Measurements from ENCODE around the gene SELENOO. TPM values are rescaled to one million over a fixed set of nuclear protein-coding genes. Genes with fewer than 3 reads are reported as not detected.

Gene SELENOO
- total and polyA plus RNA-seq, 4 donors, result 15.6 to 30.3 (median 24.1) TPM

DNA sequence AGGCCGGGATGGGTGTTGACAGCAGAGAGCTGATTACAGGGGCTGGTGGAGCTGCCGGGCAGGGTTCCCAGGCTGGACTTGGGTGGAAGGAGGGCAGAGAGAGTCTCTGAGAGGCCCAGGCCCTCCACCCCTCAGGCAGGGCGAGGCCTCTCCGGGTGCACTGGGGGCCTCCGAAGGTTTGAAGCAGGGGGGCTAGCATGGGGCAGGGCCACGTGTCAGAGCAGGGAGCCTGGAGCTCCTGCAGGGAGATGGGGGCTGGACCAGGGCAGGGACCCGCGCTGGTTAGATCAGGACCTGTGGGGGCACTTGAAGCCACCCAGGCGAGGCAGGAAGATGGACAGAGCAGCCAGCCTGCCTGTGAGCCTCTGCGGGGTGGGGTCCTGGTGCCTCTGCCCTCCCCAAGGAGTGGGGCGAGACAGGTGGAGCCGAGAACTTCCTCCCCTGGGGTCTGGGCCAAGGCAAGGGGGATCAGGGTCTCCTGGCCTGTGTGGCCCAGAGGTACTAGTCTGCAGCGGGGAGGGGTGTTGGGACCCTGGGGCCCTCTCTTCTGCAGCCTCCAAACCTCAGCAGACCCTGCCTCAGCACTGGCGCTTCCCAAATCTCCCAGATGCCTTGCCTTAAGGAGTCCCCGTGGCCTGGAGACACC lies 29.4 kb upstream of the SELENOO start:
- H3K4me1 ChIP-seq (ENCODE audit: control insufficient read depth in 5 of 5, insufficient read depth in 5 of 5, low read length in 5 of 5), result peaks cover 0 to 5% (median 0%) of the 10 kb centered on the region in 5 donors
- 73 to 83% methylated on average over 15 of the region's 15 CpGs for WGBS, 2 donors
- TF ChIP-seq CTCF (IDR thresholded peaks at IDR 0.05; ENCODE audit: control extremely low read depth, extremely low read depth), result no peak
- no peaks in the 10 kb centered on the region for H3K36me3 ChIP-seq (ENCODE audit: control insufficient read depth in 4 of 4, insufficient read depth in 4 of 4, low read length in 4 of 4)
- no peak overlapping the region for H3K4me3 ChIP-seq
- no peak overlapping the region for H3K27ac ChIP-seq (ENCODE audit: low read depth in 1 of 2, low read length in 1 of 2)
- ATAC-seq (ENCODE audit: insufficient read depth, low FRiP score), result no peak
- DNase-seq, result no peak
- H3K9me3 ChIP-seq (ENCODE audit: control insufficient read depth in 4 of 4, insufficient read depth in 3 of 4, low read length in 3 of 4), result no peaks in the 10 kb centered on the region
- peaks cover 0 to 11% (median 5%) of the 10 kb centered on the region in 3 donors for H3K27me3 ChIP-seq (ENCODE audit: control insufficient read depth in 3 of 3, insufficient read depth in 3 of 3, low read length in 2 of 3)
- no peak overlapping the region for H3K9ac ChIP-seq (ENCODE audit: insufficient read depth in 1 of 2, low read length in 2 of 2)

GRCh38 chr22:50171965-50172421 lies 28.8 kb upstream of the SELENOO start:
- Histone ChIP-seq H3K27ac (ENCODE audit: low read depth in 1 of 2, low read length in 1 of 2) (no peak overlapping the region), H3K27me3 (ENCODE audit: control insufficient read depth in 3 of 3, insufficient read depth in 3 of 3, low read length in 2 of 3) (peaks cover 0 to 11% (median 5%) of the 10 kb centered on the region in 3 donors), H3K4me3 (no peak overlapping the region), H3K9ac (ENCODE audit: insufficient read depth in 1 of 2, low read length in 2 of 2) (no peak overlapping the region), H3K36me3 (ENCODE audit: control insufficient read depth in 4 of 4, insufficient read depth in 4 of 4, low read length in 4 of 4) (no peaks in the 10 kb centered on the region), H3K4me1 (ENCODE audit: control insufficient read depth in 5 of 5, insufficient read depth in 5 of 5, low read length in 5 of 5) (peaks cover 0 to 5% (median 0%) of the 10 kb centered on the region in 5 donors), H3K9me3 (ENCODE audit: control insufficient read depth in 4 of 4, insufficient read depth in 3 of 4, low read length in 3 of 4) (peaks cover 0 to 2% (median 0%) of the 10 kb centered on the region in 4 donors)
- ATAC-seq (ENCODE audit: insufficient read depth, low FRiP score) (no peak), DNase-seq (no peak)
- WGBS, 2 donors, result 80 to 84% methylated on average over 13 of the region's 13 CpGs
- no peak for TF ChIP-seq CTCF (IDR thresholded peaks at IDR 0.05; ENCODE audit: control extremely low read depth, extremely low read depth)

DNA sequence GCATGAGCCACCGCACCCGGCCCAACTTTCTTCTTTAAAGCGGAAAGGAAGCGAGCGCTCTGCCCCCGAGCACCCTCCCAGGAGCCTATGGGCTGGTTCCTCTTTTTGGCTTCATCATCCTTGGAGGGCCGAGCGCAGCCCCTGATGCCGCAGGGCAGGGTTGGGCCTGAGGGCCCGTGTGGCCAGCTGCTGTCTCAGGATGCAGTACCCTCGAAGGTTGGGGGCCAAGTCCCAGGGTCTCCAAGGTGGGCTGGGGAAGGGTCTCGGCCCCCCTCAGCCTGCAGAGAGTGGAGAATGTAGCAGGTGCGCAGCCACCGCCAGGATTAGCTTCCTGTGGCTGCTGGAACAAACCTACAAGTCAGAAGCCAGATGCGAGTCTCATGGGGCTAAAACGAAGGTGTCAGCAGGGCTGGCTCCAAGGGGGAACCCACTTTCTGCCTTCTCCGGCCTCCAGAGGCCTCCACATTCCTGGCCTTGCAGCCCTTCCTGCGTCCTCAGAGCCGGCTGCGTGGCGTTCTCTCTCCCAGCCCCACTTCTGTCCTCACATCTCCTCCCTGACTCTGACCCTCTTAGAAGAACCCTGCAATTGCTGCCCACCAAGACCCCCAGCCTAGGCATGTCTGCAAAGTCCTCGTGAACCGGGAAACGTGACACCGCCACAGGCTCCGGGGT lies 27.4 kb upstream of the SELENOO start:
- WGBS, 2 donors, result 51 to 74% methylated on average over 26 of the region's 26 CpGs
- H3K27me3 ChIP-seq (ENCODE audit: control insufficient read depth in 3 of 3, insufficient read depth in 3 of 3, low read length in 2 of 3), result peaks cover 0 to 8% (median 5%) of the 10 kb centered on the region in 3 donors

More for the DNA sequence above, 27.4 kb upstream of the SELENOO start:
- no peak for TF ChIP-seq CTCF (IDR thresholded peaks at IDR 0.05; ENCODE audit: control extremely low read depth, extremely low read depth)
- Histone ChIP-seq H3K36me3 (ENCODE audit: control insufficient read depth in 4 of 4, insufficient read depth in 4 of 4, low read length in 4 of 4) (no peaks in the 10 kb centered on the region), H3K4me3 (no peak overlapping the region), H3K4me1 (ENCODE audit: control insufficient read depth in 5 of 5, insufficient read depth in 5 of 5, low read length in 5 of 5) (peaks cover 0 to 5% (median 0%) of the 10 kb centered on the region in 5 donors), H3K27ac (ENCODE audit: low read depth in 1 of 2, low read length in 1 of 2) (no peak overlapping the region), H3K9me3 (ENCODE audit: control insufficient read depth in 4 of 4, insufficient read depth in 3 of 4, low read length in 3 of 4) (peaks cover 0 to 5% (median 0%) of the 10 kb centered on the region in 4 donors), H3K9ac (ENCODE audit: insufficient read depth in 1 of 2, low read length in 2 of 2) (no peak overlapping the region)
- ATAC-seq (ENCODE audit: insufficient read depth, low FRiP score) (no peak), DNase-seq (no peak)

All from lung (tissue), 12 donors.